Measurements from ENCODE around the gene SRRT.
"Not testable (repeated sequence)": the region's sequence is repeated elsewhere in the genome, so short reads cannot be mapped to it uniquely, and the experiment has no call there.

The SRRT gene

GRCh38 chr7:100854899-100855298 lies 20.0 kb upstream of the SRRT start:
- DNase-seq, result not testable (repeated sequence)

GRCh38 chr7:100855515-100855914 lies 19.4 kb upstream of the SRRT start:
- DNase-seq, result no peak

GRCh38 chr7:100856871-100857282 lies 18.0 kb upstream of the SRRT start:
- no peak for DNase-seq

GRCh38 chr7:100859856-100860255 lies 15.0 kb upstream of the SRRT start:
- DNase-seq, result no peak

GRCh38 chr7:100860702-100861615 lies 13.9 kb upstream of the SRRT start:
- no peak for DNase-seq

GRCh38 chr7:100861616-100861985 lies 13.3 kb upstream of the SRRT start:
- no peak for DNase-seq

GRCh38 chr7:100863406-100863950 lies 11.4 kb upstream of the SRRT start:
- DNase-seq, result no peak

GRCh38 chr7:100864263-100864845 lies 10.5 kb upstream of the SRRT start:
- no peak for DNase-seq

- DNase-seq, result no peak
Observed at GRCh38 chr7:100865372-100865911, 9.5 kb upstream of the SRRT start.

- no peak for DNase-seq
Observed at GRCh38 chr7:100865938-100866728, 8.8 kb upstream of the SRRT start.

GRCh38 chr7:100866729-100867039 lies 8.2 kb upstream of the SRRT start:
- no peak for DNase-seq

- no peak for DNase-seq
Observed at GRCh38 chr7:100867040-100867775, 7.7 kb upstream of the SRRT start, which contains the start of gene TRIP6. Gene TRIP6, plus strand, starts transcription at chr7:100867387. Its CDS starts 111 bp downstream, at chr7:100867498.

GRCh38 chr7:100867776-100868485 lies 7.0 kb upstream of the SRRT start:
- DNase-seq, result no peak

- DNase-seq, result no peak
Observed at GRCh38 chr7:100873599-100874299, 1.2 kb upstream of the SRRT start.

GRCh38 chr7:100874300-100874576 lies 665 bp upstream of the SRRT start:
- DNase-seq, result no peak

- DNase-seq, result no peak
Observed at GRCh38 chr7:100875356-100875751, 451 bp downstream of the SRRT start.

- no peak for DNase-seq
Observed at GRCh38 chr7:100878013-100878412, 3.1 kb downstream of the SRRT start.

GRCh38 chr7:100878685-100879084 lies 3.8 kb downstream of the SRRT start:
- no peak for DNase-seq

GRCh38 chr7:100879685-100880261 lies 4.9 kb downstream of the SRRT start:
- no peak for DNase-seq

- no peak for DNase-seq
Observed at GRCh38 chr7:100880645-100881044, 5.7 kb downstream of the SRRT start.

- DNase-seq, result no peak
Observed at GRCh38 chr7:100881136-100881535, 6.2 kb downstream of the SRRT start.

All from NCI-H1930 (cell line).